SK-MEL-5 (cell line): ENCODE results near the gene SNX32. TPM values are rescaled to one million over a fixed set of nuclear protein-coding genes. Genes with fewer than 3 reads are reported as not detected.

ENCODE experiments used
- DNase-seq: peaks from one replicate; pipeline ENCODE4 v3.0.0-alpha.2; 2016; ENCODE audit warnings: low read depth, low spot score
- in situ Hi-C: cut with HindIII; loops from 2 replicates; pipeline ENCODE4 v1.10.0; 2016; ENCODE audit warnings: low sequenced_read_pairs, high pct_unique_total_duplicates, low pct_unique_long_range_greater_than_20kb
- total RNA-seq: library from RNA; depleted of rRNA; stranded (reverse); fragments of >200 nt; shearing (Covaris generic); gene quantifications from 2 replicates; pipeline ENCODE4 v1.2.3, GENCODE V29; 2014

The SNX32 gene
- total RNA-seq, 1 experiment from 2014 or later, result 0.18 TPM

DNA sequence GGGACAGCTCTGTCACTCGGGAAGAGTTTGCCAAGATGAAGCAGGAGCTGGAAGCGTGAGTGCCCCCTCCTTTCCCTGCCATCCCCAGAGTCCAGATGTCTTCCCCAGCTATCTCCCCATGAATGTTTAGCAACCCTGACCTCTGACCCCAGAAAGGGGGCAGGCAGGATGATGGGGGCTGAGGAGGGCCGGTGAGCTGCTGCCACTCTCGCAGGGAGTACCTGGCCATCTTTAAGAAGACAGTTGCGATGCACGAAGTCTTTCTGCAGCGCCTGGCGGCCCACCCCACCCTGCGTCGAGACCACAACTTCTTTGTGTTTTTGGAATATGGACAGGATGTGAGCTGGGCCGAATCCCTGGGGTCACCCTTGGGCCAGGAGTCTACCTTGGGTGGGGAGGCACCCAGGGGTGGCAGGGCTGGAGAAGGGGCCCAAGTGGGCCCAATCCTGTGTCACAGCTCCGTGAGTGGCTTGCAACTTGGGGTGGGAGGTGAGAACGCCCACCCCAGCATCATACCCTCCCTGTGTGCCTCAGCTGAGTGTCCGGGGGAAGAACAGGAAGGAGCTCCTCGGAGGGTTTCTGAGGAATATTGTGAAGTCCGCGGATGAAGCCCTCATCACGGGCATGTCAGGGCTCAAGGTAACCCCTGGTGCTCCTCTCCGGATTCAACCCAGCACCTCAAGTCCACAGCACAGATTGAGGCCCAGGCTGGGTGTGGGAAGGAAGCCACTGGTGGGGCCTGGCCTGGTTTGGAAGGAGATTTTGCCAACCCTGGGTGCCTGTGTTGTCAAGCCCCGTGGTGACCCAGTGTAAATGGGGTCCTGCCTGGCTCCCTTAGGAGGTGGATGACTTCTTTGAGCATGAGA, 16.7 kb downstream of the SNX32 start:
- DNase-seq, result no peak

DNA sequence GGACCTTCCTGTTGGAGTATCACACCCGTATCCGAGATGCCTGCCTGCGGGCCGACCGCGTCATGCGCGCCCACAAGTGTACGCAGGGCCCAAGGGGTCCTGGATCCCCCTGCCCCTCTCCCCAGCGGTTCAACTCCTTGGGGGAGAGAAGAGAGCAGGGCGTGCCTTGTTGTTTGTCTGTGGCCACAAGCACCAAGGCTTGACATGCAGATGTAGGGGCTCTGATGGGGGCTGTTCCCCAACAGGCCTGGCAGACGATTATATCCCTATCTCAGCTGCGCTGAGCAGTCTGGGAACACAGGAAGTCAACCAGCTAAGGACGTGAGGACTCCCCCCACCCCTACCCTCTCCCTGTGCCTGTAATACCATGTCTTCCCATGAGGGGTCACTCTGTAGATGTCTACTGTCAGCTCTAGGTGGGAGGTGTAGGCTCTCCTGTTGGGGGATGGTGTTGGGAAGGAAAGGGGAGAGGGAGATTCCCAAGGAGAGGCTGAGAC, 17.4 kb downstream of the SNX32 start:
- peak; percentile 52 for DNase-seq
- in situ Hi-C loops, result no loop called here

More for the DNA sequence above, 16.7 kb downstream of the SNX32 start:
- in situ Hi-C loops, result no loop called here

DNA sequence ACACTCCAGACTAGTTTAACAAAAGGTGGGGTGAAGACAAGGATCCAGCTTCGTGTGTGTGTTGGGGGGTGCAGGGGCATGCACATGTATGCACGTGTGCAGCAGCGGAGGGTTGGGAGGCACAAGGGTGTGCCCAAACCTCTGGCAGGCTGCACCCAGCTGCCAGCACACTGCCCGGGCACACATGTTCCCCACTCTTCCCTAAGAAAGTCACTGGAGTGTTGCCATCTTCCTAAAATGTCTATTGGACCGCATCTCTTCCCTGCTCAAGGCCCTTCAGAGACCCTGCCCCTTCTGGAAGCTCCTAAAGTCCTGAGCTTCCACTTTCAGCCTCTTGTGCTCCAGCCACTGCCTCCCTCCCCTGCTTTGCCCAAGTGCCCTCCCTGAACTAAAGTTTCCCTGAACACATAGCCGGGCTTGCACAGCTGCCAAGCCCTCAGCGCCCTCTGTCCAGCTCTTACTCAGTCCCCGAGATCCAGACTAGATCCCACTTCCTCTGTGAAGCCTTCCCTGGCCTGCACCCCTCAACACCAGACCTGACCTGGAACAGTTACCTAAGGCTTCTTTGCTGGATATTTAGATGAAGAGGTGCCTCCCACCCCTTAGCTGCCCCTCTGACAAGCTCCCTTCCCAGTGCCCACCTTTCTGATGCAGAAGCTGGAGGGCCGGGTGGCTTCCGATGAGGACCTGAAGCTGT, 18.2 kb downstream of the SNX32 start:
- in situ Hi-C loops, result no loop called here
- no peak for DNase-seq

DNA sequence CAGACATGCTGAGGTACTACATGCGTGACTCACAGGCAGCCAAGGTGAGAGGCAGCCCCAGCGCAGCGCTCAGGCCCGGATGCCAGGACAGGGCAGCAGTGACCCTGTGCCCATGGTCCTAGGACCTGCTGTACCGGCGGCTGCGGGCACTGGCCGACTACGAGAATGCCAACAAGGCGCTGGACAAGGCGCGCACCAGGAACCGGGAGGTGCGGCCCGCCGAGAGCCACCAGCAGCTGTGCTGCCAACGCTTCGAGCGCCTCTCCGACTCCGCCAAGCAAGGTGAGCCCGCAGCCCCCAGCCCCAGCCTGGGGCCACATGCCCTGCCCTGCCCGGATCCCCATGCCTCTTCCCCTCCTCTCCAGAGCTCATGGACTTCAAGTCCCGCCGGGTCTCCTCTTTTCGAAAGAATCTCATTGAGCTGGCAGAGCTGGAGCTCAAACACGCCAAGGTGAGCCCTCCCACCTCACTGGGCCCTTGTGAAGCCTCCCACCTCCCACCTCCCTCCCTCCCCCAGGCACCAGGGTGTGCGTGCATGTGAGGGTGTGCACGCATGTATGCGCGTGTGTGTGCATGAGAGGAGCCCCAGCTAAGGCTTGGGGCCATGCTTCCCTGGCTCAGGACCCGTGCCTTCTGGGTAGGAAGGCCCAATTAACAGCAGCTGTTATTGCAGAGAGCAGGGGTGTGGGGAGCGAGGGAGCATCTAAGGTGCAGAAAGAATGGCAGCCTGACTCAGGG, 18.9 kb downstream of the SNX32 start:
- in situ Hi-C loops, result no loop called here
- DNase-seq, result no peak

DNA sequence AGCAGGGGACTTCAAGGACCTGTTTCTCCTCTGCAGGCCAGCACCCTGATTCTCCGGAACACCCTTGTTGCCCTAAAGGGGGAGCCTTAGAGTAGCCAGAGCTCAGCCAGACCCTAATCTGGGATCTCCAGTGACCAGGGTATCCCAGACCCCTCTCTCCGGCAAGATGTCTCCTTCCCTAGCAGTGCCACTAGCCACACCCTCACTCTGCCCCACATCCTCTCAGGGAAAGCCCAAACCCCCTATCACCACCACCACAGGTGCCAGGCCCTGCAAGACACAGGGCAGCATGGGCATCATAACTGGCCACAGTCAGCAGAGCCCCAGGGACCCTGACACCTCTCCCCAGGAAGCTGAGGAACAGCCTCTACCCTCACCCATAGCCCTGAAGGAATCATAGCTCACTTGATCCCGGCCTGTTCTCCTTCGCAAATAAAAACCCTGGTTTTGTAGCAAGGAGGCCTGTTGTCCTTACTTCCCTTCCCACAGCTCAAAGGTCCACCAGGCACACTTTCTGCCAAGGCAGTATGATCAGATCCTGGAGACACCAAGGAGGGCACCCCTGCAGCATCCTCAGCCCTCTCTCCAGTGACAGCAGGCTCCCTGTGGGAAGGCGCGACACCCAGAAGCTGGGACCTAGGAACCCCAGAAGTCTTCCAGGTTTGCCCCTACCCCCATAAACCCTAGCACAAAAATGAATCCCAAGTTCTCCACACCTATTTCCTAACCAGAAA, 19.6 kb downstream of the SNX32 start:
- no peak for DNase-seq
- in situ Hi-C loops, result no loop called here

DNA sequence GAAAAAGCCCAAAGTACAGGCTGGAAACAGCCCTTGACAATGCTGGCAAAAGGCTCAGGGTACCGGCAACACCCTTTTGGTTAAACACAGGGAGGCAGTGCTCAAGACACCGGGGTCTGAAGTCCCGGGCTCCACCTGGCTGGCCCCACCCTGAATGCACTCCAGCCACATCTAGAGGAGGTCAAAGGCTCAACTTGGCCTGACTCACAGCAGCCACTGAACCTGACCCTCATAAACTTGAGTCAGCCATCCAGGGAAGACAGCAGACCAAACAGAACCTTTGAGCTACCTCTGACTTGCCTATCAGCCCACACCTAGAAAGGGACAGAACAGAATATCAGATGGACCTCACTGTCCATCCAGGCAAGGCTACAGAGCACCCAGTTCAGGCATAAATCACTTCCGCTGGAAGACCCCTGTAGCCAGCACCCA, 20.4 kb downstream of the SNX32 start:
- in situ Hi-C loops, result no loop called here
- no peak for DNase-seq

DNA sequence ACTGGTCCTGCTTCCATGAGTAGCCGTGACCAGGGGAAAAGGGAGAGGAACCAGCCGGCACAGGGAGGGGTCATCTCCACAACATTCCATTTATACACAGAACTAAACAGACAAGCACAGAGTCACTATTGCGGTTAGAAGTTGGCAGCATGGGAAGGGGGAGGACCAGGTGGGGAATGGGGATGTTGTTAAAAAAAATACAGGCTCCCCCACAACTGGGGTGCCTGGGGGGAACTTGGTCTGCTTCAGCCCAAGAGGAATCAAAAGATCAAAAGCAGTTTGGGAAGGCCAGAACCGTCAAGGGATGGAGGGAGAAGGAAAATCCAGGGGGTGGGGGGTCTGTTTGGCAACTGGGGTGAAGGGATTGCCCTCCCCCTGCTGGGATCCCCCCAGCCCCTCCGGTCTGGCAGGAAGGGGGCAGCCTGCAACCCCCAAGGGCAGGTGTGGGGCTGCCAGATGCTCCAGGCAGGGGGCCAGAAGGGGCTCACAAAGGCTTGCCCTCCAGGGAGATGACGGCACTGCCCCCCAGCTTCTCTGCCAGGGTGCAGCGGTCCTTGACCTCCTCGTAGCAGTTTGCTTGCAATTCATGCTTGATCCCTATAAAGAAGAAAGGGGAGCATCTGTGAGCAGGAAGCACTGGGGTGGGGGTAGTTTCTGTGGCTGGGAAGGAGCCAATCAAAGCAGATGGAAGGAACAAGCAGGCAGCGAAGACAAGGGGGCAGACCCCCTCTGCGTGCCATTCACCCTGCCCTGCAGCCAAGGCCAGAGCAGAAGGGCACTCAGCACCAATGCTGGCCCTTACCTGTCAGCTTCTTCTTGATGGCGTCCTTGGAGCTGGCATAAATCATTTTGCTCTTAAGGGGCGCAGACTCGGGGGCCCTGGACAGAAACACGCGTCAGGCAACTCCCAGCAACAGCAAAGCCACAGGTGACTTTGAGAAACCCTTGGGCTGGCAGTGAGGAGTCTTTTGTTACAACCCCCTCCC, 21.4 kb downstream of the SNX32 start:
- no peak for DNase-seq
- in situ Hi-C loops, result no loop called here

DNA sequence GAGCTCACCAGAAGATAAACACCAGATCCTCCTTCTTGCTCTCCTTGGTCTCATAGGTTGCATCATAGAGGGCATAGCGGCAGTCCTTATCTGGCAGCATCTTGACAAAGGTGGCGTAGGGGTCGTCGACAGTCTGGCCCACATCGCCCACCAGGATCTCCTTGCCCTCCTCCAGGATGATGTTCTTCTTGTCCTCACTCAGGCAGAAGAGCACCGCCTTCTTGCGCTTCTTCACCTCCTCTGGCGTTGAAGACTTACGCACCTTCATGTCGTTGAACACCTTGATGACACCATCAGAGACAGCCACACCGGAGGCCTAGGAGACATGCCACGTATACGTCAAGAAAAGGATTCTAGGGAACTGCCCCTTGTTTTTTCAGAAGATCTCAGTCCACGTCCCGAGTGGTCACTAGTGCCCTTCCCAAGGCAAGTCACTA, 22.2 kb downstream of the SNX32 start:
- in situ Hi-C loops, result no loop called here
- DNase-seq, result no peak

DNA sequence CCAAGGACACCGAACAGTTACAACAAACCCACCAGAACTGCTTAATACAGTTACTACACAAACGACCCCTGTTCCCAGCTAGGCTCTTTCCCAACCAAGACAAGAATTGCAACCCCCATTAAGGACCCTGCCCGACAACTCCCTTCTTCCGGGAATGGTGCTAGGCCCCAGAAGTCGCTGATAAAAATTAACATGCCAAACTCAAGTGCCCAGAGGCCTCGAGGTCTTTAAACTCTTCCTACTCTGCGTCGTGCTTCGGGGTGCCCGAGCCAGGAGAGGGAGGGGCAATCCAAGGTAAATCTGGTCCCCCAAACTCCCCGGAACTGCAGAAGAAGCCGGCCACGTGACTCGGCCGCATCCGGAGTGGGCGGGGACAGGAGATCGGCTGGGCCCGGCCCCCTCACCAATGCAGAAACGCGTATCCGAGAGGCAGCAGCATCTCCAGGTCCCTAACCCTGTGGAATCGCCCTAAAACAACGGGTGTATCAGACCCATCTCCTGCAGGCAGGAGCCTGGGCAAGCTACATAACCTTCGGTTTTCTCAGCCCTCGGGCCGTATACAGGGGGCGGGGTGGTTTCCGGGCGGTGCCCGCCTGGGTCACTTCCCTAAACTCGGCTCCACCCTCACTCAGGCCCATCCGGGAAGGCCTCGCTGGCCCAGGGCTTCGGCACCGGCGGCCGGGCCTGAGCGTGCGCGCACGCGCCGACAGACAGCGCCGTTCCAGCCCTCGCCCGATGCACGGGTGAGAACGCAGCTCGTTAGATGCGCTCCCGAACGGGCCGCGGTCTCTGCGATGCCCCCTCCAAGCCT, 23.1 kb downstream of the SNX32 start:
- in situ Hi-C loops, result no loop called here
- DNase-seq, result peak; percentile 68

DNA sequence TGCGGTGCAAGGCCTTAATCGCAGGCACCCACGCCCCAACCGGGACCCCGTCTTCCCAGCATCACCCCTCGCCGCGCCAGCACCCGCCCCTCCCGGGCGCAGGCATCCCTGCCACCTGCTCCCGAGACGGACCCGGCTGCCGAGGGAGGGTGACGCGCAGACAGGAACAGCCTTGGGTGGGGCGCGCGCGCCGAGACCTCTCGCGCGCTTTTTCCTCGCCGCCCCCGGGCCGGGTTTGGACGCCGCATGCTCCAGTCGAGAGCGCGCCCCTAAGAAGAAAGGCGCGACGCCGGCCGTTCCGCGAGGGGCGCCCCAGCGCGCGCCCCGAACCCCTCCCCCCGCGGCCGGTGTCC, 23.7 kb downstream of the SNX32 start:
- peak; percentile 15 for DNase-seq

DNA sequence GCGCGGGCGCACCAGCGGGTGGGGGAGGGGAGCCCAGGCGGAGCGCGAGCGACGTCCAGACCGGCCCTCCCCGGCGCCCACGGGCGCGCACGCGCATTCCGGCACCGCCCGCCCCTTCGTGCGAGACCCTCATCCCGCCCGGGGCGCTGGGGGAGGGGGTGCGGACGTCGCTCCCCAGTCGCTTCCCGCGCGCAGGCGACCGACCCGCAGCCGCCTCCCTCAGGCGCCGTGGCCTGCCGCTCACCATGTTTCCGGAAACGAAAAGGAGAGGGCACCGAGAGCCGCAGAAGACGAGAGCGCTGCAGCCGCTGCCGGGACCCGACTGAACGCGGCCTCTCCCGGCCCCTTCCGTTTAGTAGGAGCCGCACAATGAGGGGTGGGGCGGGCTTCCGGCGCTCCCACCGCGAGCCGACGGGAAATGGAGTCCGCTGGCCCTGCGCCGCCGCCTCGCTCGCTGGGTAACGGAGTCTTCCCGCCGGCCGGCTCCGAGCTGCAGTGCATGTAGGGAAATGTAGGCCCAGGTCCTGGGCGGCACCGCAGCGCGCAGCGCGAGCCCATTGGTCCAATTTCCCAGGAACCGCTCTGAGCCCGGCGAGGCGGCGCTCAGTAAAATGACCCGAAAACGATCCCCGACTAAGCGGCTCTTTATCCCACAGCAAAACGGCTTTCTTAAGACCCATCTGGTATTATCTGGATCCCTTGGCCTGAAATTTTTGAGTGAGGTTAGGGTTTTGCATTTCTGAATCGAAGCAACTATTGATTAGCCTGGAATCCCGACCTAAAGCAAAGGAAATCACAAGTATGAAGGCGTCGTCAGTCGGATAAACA, 24.3 kb downstream of the SNX32 start, which contains the start of gene CFL1:
Gene CFL1 (minus strand): TSS at position 328 of the 828 bp plus-strand sequence. CDS start 81 bp downstream, at position 247.
- in situ Hi-C loops, result no loop called here
- peak; percentile 95 for DNase-seq

More for the DNA sequence above, 23.7 kb downstream of the SNX32 start:
- in situ Hi-C loops, result no loop called here

DNA sequence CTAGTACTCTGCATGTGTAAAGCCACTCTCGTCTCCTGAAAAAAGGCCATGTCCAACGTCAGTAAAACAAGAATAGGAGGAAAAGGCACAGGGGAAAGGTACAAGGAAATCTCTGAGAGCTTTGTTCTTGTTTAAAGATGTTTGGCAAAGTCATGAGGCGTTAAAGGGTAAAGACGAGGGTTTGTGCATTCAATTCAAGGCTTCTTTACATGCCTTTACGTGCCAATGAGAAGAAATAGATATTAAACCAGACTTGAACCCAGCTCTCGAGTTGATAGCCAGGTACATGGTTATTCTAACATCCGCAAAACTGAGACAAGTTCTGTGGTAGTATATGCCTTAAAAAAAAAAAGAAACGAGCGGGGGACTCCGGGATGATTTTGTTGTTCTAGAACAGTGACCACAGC, 24.9 kb downstream of the SNX32 start:
- no peak for DNase-seq
- in situ Hi-C loops, result no loop called here

DNA sequence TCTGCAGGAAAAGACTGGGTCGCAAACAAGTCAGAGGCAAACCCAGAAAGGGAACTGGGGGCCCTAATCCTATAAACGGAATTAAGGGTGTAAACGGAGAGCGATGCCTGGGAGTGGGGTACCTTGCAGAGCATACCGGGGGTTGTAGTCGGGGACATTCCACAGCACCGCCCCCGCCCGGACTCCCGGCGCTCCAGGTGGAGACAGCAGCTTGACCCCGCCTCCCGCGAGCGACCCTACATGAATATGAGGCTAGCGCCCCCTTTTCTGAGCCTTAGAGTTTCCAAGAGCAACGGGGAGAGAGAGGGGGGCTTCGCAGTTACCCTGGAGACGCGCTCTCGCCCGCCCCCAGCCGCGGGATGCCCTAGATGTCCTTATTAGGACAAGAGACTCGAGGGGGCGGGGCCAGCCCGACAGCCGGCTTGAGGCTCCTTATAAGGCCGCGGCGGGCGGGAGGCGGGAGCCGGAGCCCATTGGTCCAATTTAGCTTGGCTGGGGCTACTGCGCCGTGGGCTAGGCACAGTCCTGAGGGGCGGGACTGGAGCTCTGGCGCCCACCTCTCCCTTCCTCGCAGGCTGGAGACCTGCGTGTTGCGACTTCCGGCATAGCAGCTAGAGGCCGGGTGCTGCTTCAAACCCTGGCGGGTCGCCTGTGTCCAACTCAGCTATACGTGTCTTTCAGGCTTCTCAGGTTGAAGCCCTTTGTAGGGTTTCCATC, 25.5 kb downstream of the SNX32 start:
- in situ Hi-C loops, result no loop called here
- DNase-seq, result peak; percentile 93

DNA sequence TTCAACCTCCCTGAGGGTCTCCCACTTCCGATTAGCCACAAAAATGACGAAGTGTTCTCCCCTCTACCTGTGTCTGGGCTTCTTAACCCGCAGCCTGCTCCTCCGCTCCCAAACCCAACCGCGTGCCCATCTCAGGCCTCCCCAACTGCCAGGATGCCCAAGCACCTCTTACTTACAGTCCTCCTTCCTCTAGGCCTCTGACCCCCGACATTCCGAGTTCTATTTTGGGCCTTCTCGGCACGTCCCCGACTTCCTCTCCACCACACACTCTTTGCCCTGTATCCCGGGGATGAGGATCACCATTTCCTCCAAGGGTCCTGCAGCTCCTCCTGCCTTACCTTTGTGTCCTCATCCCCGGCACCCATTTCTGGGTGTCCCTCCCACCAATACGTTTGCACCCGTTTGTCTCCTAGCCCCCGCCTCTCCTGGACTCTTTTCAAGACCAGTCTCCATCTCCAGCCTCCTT, 26.1 kb downstream of the SNX32 start:
- no peak for DNase-seq
- in situ Hi-C loops, result no loop called here
